HG02970 (cell line): ENCODE results near the gene PDE10A.

Source experiments
- ATAC-seq: cut with Tn5 transposase; IDR thresholded peaks from one replicate; pipeline ENCODE4 v1.9.1; 2021; ENCODE audit warnings: mild to moderate bottlenecking, moderate library complexity, moderate number of reproducible peaks; ENCODE audit not compliant: unreplicated experiment, low FRiP score

The PDE10A gene

GRCh38 chr6:165308926-165309731, 353.9 kb downstream of the PDE10A start, which contains the start of gene C6orf118:
C6orf118 (minus strand) TSS chr6:165309605; CDS start chr6:165309586, 19 bp downstream.
- no peak for ATAC-seq

DNA sequence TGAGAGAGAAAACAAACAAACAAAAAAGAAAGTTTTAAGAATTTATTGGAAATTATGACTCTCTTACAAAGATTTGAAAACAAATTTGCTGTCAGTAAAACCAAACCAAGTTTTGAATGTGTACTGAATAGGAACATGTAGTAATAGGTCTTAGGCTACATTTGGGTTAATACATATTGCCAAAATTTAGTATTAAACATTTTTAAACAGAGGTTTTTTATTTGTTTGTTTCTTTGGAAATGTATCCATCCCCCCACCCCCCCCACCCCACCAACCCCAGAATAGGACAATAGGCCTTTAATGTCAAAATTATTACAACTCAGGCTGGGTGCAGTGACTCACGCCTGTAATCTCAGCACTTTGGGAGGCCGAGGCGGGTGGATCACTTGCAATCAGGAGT, 356.1 kb downstream of the PDE10A start:
- ATAC-seq: no peak

DNA sequence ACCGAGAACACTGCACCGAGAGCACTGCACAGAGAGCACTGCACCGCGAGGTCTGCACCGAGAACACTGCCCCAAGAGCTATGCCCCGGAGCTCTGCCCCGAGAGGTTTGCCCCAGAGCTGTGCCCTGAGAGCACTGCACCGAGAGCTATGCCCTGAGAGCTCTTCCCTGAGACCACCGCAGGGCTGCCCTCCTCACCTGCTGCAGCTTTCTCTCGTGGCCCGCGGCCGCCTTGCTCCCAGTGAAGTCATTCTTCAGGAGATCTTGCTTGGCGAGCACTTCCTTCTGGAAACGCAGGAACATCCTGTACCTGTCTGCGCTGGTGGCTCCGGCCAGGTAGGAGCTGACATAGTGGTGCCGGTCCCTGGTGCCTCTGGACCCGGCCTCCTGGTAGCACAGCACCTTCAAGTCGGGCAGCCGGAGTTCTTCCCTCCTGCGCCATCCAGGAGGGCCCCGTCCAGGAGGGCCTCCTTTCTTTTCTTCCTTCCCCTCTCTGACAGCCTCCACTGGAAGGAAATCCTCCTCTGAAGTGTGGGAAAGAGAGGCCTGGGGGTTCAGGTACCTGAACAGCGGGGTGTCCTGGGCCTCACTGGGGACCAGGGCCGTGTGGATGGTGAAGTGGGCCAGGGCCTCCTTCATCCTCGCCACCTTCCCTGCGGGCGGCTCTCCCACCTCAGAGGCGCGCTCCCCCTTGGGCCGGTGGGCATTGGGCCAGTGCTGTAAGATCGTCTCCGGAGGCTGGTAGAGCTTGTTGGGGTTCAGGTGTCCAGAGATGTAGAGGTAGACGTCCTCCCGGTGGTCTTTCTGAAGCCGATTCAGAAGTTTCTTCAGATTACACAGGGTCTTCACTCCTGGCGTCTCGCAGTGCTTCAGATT, 361.4 kb downstream of the PDE10A start:
- no peak for ATAC-seq

DNA sequence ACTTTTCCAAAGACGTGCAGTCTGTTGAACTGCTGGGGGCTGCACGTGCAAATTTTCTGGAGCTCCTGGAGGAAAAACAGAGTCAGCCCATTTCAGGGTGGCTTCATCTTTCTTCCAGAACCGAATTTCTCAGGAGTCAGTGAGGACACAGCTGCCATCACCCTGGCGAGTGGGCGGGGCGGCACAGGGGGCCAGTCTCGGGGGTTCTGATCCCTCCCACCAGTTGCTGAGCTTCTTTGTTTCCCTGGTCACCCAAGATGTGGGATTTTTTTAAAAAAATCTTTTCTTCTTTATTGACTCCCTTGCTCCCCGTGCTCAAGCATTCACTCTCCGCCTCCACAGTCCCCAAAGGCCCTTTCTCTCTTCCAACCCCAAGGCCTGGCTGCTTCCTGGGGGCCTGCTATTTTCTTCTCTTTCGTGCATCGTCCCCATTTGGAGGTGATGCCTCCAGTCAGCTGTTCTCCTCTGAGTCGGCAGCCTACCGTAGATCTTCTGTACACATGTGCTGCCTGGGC, 362.6 kb downstream of the PDE10A start:
- no peak for ATAC-seq

DNA sequence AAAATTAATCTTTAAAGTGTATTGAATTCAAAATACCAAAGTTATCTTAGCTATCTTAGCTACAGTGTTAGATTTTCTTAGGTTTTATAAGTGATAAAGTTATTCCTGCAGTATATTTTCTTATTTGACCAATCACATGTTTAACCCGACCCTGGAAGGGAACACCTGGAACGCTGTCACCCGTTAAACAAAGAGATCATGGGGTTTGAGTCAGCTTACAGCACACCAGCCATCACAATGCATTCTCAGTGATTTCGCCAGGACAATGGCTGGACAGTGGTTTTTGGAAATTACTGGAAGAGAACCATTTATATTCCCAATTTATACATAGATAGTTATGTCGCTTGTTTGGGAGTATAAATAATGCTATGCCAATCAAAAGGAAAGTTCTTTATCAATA, 364.2 kb downstream of the PDE10A start:
- no peak for ATAC-seq

- no peak for ATAC-seq
Measured at GRCh38 chr6:165298402-165298801, 364.6 kb downstream of the PDE10A start.

DNA sequence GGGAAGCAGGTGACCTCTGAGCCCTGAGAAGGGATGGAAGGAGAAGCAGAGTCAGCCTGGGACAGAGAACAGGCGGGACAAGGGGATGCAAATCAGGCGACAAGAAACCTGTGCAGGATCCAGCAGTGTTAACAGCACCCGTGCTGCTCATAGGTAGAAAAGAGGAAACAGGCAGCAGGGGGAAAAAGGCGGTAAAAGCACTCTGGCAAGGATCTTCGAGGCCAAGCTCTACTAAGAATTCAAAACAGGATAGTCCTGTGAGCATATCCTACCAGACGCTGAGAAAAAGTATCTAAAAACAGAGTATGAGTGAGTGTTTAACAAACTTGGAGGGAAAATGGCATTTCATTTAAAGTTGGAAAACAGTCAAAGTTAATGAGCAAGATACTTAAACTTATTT, 370.4 kb downstream of the PDE10A start:
- no peak for ATAC-seq
